Left ventricle myocardium inferior (tissue), 1 donor: Measurements from ENCODE around the gene DUSP12. TPM values are rescaled to one million over a fixed set of nuclear protein-coding genes. Genes with fewer than 3 reads are reported as not detected.
"Not testable (repeated sequence)": the region's sequence is repeated elsewhere in the genome, so short reads cannot be mapped to it uniquely, and the experiment has no call there.

Experiments
- DNase-seq: peaks from one replicate; pipeline ENCODE4 v3.0.0-alpha.2; 2020
- H3K27ac ChIP-seq: fragments of 200-600 bp; replicated peaks from 2 replicates; pipeline ENCODE4 v1.8.0; 2021
- H3K27me3 ChIP-seq: fragments of 200-600 bp; 2 replicates; pipeline ENCODE4 v1.8.0; 2021; ENCODE audit warnings: low read depth
- H3K36me3 ChIP-seq: fragments of 200-600 bp; 2 replicates; pipeline ENCODE4 v1.8.0; 2021
- H3K4me1 ChIP-seq: fragments of 200-600 bp; 2 replicates; pipeline ENCODE4 v1.8.0; 2021
- H3K4me3 ChIP-seq: fragments of 200-600 bp; 2 replicates; pipeline ENCODE4 v1.8.0; 2021; ENCODE audit warnings: mild to moderate bottlenecking, moderate library complexity
- H3K9me3 ChIP-seq: fragments of 200-600 bp; replicated peaks from 2 replicates; pipeline ENCODE4 v1.8.0; 2021
- CTCF ChIP-seq: fragments of 200-600 bp; IDR thresholded peaks from 2 replicates; pipeline ENCODE4 v1.8.0; 2021; ENCODE audit warnings: antibody characterized with exemption, mild to moderate bottlenecking, borderline replicate concordance
- intact Hi-C: fragments of 100-400 bp; cut with micrococcal nuclease; formaldehyde crosslinking; loops from one replicate; pipeline ENCODE4 v1.11.0; 2022
- total RNA-seq: library from RNA; stranded (reverse); fragmentation: NEBNext Ultra II Directional; extraction: Animal tissue kit (Norgen Biotek cat#: 25700); gene quantifications from one replicate; pipeline ENCODE4 v1.2.1, GENCODE V29; 2021
- donor health status: DM: no; HTN: yes; CAD: no; lungs with severe emphysema.

Gene DUSP12
- total RNA-seq, 1 donor from 2014 or later: 8.4 TPM

GRCh38 chr1:161720422-161720821 is 29.2 kb upstream of the DUSP12 start:
- intact Hi-C loops: no loop called here
- no peak for TF ChIP-seq CTCF
- no peak for DNase-seq
- no peak overlapping the region for H3K27ac ChIP-seq
- H3K4me1 ChIP-seq: peaks cover 2% of the 10 kb centered on the region
- H3K4me3 ChIP-seq: no peak overlapping the region
- H3K9me3 ChIP-seq: no peaks in the 10 kb centered on the region
- H3K27me3 ChIP-seq: peaks cover 45% of the 10 kb centered on the region
- no peaks in the 10 kb centered on the region for H3K36me3 ChIP-seq

GRCh38 chr1:161720956-161721737 is 28.4 kb upstream of the DUSP12 start, which contains the start of gene FCRLB:
Gene FCRLB, plus strand, starts transcription at chr1:161721544. Its CDS starts 1,129 bp downstream, at chr1:161722673.
- H3K27ac ChIP-seq: no peak within 1 kb of the TSS
- no peak within 1 kb of the TSS for H3K4me3 ChIP-seq
- H3K9me3 ChIP-seq: no peaks in the 10 kb centered on the region
- DNase-seq: no peak
- peaks cover 38% of the 10 kb centered on the region for H3K27me3 ChIP-seq
- no peak for TF ChIP-seq CTCF
- intact Hi-C loops: no loop called here
- H3K36me3 ChIP-seq: no peaks in the 10 kb centered on the region
- H3K4me1 ChIP-seq: peaks cover 9% of the 10 kb centered on the region

- intact Hi-C loops: no loop called here
- Histone ChIP-seq H3K36me3 (no peaks in the 10 kb centered on the region), H3K27ac (no peak overlapping the region), H3K27me3 (peaks cover 35% of the 10 kb centered on the region), H3K4me3 (no peak overlapping the region), H3K9me3 (no peaks in the 10 kb centered on the region), H3K4me1 (peaks cover 16% of the 10 kb centered on the region)
- no peak for DNase-seq
- no peak for TF ChIP-seq CTCF
These were observed 27.7 kb upstream of the DUSP12 start for GRCh38 chr1:161721738-161722343.

GRCh38 chr1:161722406-161722805 is 27.2 kb upstream of the DUSP12 start:
- no peak for DNase-seq
- no peak overlapping the region for H3K4me3 ChIP-seq
- no peaks in the 10 kb centered on the region for H3K9me3 ChIP-seq
- peaks cover 19% of the 10 kb centered on the region for H3K4me1 ChIP-seq
- intact Hi-C loops: no loop called here
- no peak for TF ChIP-seq CTCF
- H3K27ac ChIP-seq: no peak overlapping the region
- H3K27me3 ChIP-seq: peaks cover 35% of the 10 kb centered on the region
- H3K36me3 ChIP-seq: no peaks in the 10 kb centered on the region

- Histone ChIP-seq H3K27me3 (peaks cover 28% of the 10 kb centered on the region), H3K36me3 (no peaks in the 10 kb centered on the region), H3K27ac (no peak overlapping the region), H3K4me3 (no peak overlapping the region), H3K4me1 (peaks cover 24% of the 10 kb centered on the region), H3K9me3 (no peaks in the 10 kb centered on the region)
- DNase-seq: no peak
- no peak for TF ChIP-seq CTCF
- intact Hi-C loops: no loop called here
These were observed 26.0 kb upstream of the DUSP12 start for GRCh38 chr1:161723459-161724141.

GRCh38 chr1:161725258-161725907 is 24.2 kb upstream of the DUSP12 start:
- intact Hi-C loops, H3K9me3 ChIP-seq, H3K36me3 ChIP-seq, DNase-seq: not testable (repeated sequence)
- H3K4me1 ChIP-seq: peaks cover 24% of the 10 kb centered on the region
- H3K27ac ChIP-seq: peak overlapping the region; percentile 94
- H3K4me3 ChIP-seq: peak overlapping the region; percentile 97
- H3K27me3 ChIP-seq: peaks cover 20% of the 10 kb centered on the region
